NCI-H82 treated with DMSO at 0.1 percent for 48 hours (cell line): ENCODE results near the gene DLG2.

ENCODE experiments used
- DNase-seq: peaks from one replicate; lab custom pipeline; 2025; ENCODE audit not compliant: unreplicated experiment; lab: John Stamatoyannopoulos, UW

Gene DLG2

GRCh38 chr11:83569134-83569805 is 2057.9 kb downstream of the DLG2 start:
- DNase-seq = no peak

- DNase-seq = no peak
Measured at GRCh38 chr11:83568516-83568915, 2058.6 kb downstream of the DLG2 start.

- no peak for DNase-seq
Measured at GRCh38 chr11:83566950-83567349, 2060.2 kb downstream of the DLG2 start.

GRCh38 chr11:83564870-83565269 is 2062.3 kb downstream of the DLG2 start:
- DNase-seq = no peak

- no peak for DNase-seq
Measured at GRCh38 chr11:83558281-83558680, 2068.9 kb downstream of the DLG2 start.

GRCh38 chr11:83557653-83558052 is 2069.5 kb downstream of the DLG2 start:
- DNase-seq = no peak

- DNase-seq = no peak
Measured at GRCh38 chr11:83554876-83555275, 2072.3 kb downstream of the DLG2 start.

- DNase-seq = no peak
Measured at GRCh38 chr11:83549984-83550667, 2077.0 kb downstream of the DLG2 start.

GRCh38 chr11:83546368-83546767 is 2080.8 kb downstream of the DLG2 start:
- no peak for DNase-seq

- peak; percentile 66 for DNase-seq
Measured at GRCh38 chr11:83545494-83546260, 2081.5 kb downstream of the DLG2 start.

- DNase-seq = no peak
Measured at GRCh38 chr11:83544846-83545245, 2082.3 kb downstream of the DLG2 start.

- no peak for DNase-seq
Measured at GRCh38 chr11:83543706-83544439, 2083.3 kb downstream of the DLG2 start.

- no peak for DNase-seq
Measured at GRCh38 chr11:83542861-83543260, 2084.3 kb downstream of the DLG2 start.

- DNase-seq = no peak
Measured at GRCh38 chr11:83540728-83541127, 2086.4 kb downstream of the DLG2 start.

GRCh38 chr11:83540112-83540675 is 2086.9 kb downstream of the DLG2 start:
- no peak for DNase-seq

- no peak for DNase-seq
Measured at GRCh38 chr11:83538286-83538685, 2088.9 kb downstream of the DLG2 start.

- DNase-seq = no peak
Measured at GRCh38 chr11:83537131-83537610, 2090.0 kb downstream of the DLG2 start.

- DNase-seq = no peak
Measured at GRCh38 chr11:83533166-83533565, 2094.0 kb downstream of the DLG2 start.

- DNase-seq = no peak
Measured at GRCh38 chr11:83528877-83529276, 2098.3 kb downstream of the DLG2 start.

GRCh38 chr11:83528225-83528624 is 2098.9 kb downstream of the DLG2 start:
- no peak for DNase-seq

- DNase-seq = no peak
Measured at GRCh38 chr11:83523676-83524075, 2103.5 kb downstream of the DLG2 start.
